ACC112 (cell line): ENCODE measurements around the gene CALCR.

Experiments
- H2AFZ ChIP-seq: fragments of 200-600 bp; sonication (generic); one replicate; pipeline ENCODE4 v1.6.0; 2017; ENCODE audit warnings: antibody characterized with exemption, low read length; ENCODE audit not compliant: unreplicated experiment
- H3K27ac ChIP-seq: fragments of 200-600 bp; sonication (generic); 2 replicates; pipeline ENCODE4 v1.5.1; 2014; ENCODE audit warnings: low read depth, mild to moderate bottlenecking, antibody characterized with exemption, low read length, moderate library complexity
- H3K27me3 ChIP-seq: fragments of 200-600 bp; sonication (generic); 2 replicates; pipeline ENCODE4 v1.6.1; 2014; ENCODE audit warnings: mild to moderate bottlenecking, antibody characterized with exemption, low read length, moderate library complexity, mixed read lengths; ENCODE audit not compliant: insufficient read depth
- H3K36me3 ChIP-seq: fragments of 200-600 bp; sonication (generic); 2 replicates; pipeline ENCODE4 v1.6.1; 2016; ENCODE audit warnings: mild to moderate bottlenecking, antibody characterized with exemption, low read length, moderate library complexity, mixed read lengths; ENCODE audit not compliant: insufficient read depth
- H3K4me1 ChIP-seq: fragments of 200-600 bp; sonication (generic); one replicate; pipeline ENCODE4 v1.6.1; 2016; ENCODE audit warnings: low read length, mixed read lengths; ENCODE audit not compliant: insufficient read depth, unreplicated experiment, control insufficient read depth
- H3K4me3 ChIP-seq: fragments of 200-600 bp; sonication (generic); 2 replicates; pipeline ENCODE4 v1.5.1; 2014; ENCODE audit warnings: mild to moderate bottlenecking, low read depth, low read length
- H3K79me2 ChIP-seq: fragments of 200-600 bp; sonication (generic); one replicate; pipeline ENCODE4 v1.6.0; 2016; ENCODE audit warnings: low read length; ENCODE audit not compliant: control insufficient read depth, unreplicated experiment, insufficient read depth

Gene CALCR

DNA sequence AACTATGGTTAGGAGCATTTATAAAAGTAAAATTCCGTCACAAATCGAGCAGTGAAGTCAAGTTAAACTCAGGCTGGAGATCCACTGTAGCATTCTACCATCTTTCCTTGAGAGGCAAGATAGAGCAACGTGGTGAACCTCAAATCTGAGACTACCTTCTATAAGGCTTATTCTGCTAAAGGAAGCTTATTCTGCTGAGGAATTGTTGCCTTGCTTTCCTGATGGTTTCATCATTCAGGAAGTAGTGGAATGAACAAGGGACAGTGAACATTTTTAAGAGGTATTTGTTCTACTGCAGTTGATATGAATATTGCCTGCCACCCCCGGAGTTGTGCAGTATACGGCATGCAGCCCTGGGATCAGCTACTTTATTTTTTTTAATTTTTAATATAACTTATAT is 171.6 kb downstream of the CALCR start:
- H3K27me3 ChIP-seq = peaks cover 34% of the 10 kb centered on the region; the same call in 1 of the 2 replicates
- H3K4me3 ChIP-seq = no peak overlapping the region
- H3K36me3 ChIP-seq = no peaks in the 10 kb centered on the region
- H3K4me1 ChIP-seq = no peaks in the 10 kb centered on the region
- no peaks in the 10 kb centered on the region for H3K79me2 ChIP-seq
- no peak overlapping the region for H2AFZ ChIP-seq
- H3K27ac ChIP-seq = no peak overlapping the region

DNA sequence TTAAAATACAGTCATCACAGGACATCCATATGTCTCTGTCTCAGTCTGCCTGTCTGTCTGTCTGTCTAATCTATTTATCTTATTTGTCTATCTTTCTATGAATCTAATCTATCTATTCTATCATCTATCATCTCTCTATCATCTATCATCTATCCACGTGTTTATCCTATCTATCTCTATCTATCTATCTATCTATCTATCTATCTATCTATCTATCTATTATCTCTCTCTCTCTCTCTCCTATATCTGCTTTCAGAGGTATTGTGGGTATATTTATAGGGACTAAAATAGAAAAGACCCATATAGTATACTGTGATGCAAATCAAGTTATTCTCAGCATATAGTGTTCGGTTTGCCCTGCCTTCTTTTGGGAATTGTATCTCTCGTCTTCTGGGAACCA is 174.9 kb downstream of the CALCR start:
- H3K27ac ChIP-seq = no peak overlapping the region
- H3K4me1 ChIP-seq = no peaks in the 10 kb centered on the region
- H3K27me3 ChIP-seq = peaks cover 34% of the 10 kb centered on the region; the same call in 1 of the 2 replicates
- H2AFZ ChIP-seq = no peak overlapping the region
- H3K36me3 ChIP-seq = no peaks in the 10 kb centered on the region
- no peaks in the 10 kb centered on the region for H3K79me2 ChIP-seq
- H3K4me3 ChIP-seq = no peak overlapping the region

DNA sequence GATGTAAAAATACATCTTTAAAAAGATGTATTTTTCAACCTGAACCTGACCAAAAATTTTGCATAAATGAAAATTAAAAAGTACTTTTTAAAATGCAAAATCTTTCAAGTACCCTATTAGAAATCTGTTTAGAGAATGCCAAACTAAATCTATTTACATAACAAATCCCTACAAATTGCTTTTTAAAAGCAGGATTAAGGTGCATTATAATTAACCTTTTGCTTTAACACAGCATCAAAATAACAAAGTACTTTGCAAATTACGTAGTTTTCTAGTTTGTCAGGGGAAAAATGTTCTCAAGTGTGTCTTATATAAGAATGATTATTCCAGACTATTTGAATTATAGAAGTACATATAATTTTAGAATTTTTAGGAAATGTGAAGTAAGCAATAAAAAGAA is 181.5 kb downstream of the CALCR start:
- H3K27me3 ChIP-seq = peaks cover 8% of the 10 kb centered on the region; the same call in 1 of the 2 replicates
- H3K4me3 ChIP-seq = no peak overlapping the region
- H3K4me1 ChIP-seq = no peaks in the 10 kb centered on the region
- H2AFZ ChIP-seq = no peak overlapping the region
- H3K36me3 ChIP-seq = no peaks in the 10 kb centered on the region
- no peaks in the 10 kb centered on the region for H3K79me2 ChIP-seq
- H3K27ac ChIP-seq = no peak overlapping the region

DNA sequence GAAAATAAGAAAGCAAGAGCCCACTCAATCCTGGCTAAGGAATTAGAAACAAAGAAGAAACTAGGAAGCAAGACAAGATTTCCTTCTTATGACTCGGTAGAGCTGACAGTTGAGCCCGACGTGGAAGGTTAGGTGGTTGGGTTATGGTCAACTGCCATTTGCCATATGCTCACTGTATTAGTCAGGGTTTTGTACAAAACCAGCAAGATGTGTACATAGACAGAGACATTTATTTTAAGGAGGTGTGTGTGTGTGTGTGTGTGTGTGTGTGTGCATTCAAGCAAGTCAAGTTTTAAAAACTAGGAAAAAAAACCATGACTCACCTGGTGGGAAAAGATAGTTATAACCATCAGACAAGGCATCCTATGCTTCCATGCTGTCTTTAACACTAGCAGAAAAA is 183.9 kb downstream of the CALCR start:
- H3K4me3 ChIP-seq = no peak overlapping the region
- no peaks in the 10 kb centered on the region for H3K79me2 ChIP-seq
- no peaks in the 10 kb centered on the region for H3K4me1 ChIP-seq
- no peaks in the 10 kb centered on the region for H3K36me3 ChIP-seq
- peaks cover 26% of the 10 kb centered on the region for H3K27me3 ChIP-seq
- H3K27ac ChIP-seq = no peak overlapping the region
- no peak overlapping the region for H2AFZ ChIP-seq

DNA sequence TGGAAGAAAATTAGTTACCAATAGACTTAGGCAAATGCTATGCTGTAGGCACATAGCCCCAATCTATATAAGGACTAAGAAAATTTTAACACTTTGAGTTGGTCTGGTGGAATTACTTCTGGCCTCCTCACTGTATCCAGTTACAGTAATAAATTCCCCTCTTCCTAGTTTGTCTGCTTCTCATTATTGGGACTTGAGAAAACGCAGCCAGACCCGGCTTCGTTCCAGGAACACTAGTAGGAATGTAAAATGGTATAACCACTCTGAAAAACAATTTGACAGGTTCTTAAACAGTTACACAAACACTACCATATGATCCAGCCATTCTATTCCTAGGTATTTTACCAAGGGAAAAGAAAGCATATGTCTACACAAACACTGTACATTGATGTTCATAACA is 192.2 kb downstream of the CALCR start:
- Histone ChIP-seq H3K4me1 (no peaks in the 10 kb centered on the region), H2AFZ (no peak overlapping the region), H3K27ac (no peak overlapping the region), H3K27me3 (peaks cover 72% of the 10 kb centered on the region), H3K79me2 (no peaks in the 10 kb centered on the region), H3K4me3 (no peak overlapping the region), H3K36me3 (no peaks in the 10 kb centered on the region)

DNA sequence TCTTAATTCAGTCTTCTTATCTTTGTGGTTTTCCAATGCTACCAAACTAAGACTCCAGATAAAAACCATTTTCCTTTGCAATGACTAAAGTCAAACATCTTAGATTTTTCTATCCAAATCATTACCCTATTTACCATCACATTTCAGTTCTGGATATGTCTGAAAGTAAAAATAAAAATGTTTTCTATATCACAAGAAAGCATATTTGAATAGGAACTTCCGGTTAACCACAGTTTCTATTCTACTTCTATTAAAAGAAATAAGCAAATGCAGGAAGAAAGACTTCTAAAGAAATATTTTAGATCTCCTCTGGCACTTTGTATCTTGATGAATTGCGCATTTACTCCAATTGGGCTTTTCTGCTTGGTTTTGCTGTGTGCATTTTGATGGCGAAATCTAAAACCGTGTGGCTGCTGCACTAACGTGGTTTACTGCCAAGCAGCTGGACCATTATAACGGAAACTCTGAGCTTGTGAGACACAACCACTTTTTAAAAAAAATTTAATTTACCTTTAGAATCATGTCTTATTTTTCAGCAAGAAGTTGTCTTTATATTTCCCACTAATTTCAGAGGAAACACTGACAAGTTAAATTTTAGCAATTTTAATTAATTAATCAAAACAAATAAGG is 196.3 kb downstream of the CALCR start:
- peaks cover 57% of the 10 kb centered on the region for H3K27me3 ChIP-seq
- H3K79me2 ChIP-seq = no peaks in the 10 kb centered on the region
- no peak overlapping the region for H3K4me3 ChIP-seq
- no peaks in the 10 kb centered on the region for H3K4me1 ChIP-seq
- H2AFZ ChIP-seq = no peak overlapping the region
- no peaks in the 10 kb centered on the region for H3K36me3 ChIP-seq
- H3K27ac ChIP-seq = no peak overlapping the region

DNA sequence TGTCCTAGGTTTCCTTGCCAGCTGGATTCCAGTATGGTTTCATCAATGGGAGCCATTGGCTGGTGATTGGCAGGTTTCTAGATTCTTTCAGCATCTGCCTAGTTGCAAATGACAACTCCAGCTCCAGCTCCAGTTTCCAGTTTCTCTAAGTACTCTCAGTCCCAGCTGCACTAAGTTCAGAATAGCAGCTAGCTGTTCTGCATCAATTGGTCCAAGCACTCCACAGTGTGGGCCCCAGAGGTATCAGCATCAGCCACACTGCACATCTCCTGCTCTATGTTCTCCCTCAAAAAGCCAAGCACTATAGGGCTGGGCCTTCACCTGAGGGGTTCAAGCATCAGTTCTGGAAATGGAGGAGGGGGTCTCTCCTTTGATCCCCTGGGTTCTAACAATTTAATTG is 198.9 kb downstream of the CALCR start:
- Histone ChIP-seq H2AFZ (no peak overlapping the region), H3K36me3 (no peaks in the 10 kb centered on the region), H3K27me3 (peaks cover 44% of the 10 kb centered on the region), H3K27ac (no peak overlapping the region), H3K4me3 (no peak overlapping the region), H3K4me1 (no peaks in the 10 kb centered on the region), H3K79me2 (no peaks in the 10 kb centered on the region)
